ENCODE results near the gene WNK3.

DNA sequence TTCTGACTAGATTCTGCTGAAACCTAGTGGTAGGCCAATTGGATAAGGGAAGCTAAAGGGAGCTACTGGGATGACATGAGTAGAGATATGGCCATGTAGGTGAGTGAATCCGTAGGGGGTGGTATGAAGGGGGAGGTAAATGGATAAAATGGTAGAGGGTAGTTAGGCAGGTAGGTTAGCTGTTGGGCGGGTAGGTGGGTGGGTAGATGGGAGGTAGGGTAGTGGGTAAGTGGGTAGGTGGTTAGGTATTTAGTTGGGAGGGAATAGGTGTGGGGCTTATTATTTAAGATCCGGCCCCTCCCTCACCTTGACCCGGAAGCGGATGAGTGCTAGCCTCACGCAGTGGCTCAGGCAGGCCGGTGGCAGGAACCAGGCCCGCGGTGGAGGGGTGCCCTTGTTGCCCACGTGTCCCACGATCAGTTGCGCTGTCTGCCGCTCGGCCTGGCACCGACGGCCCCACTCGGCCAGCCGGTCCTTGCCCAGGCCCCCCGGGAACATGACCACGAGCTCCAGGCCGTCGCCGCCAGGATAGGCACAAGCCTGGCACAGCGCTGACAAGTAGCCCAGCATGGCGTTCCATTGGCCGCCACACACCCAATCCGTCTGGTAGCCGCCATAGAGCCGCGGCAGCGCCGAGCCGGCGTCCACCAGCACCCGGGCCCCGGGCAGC lies 175.5 kb downstream of the WNK3 start:
- no peak for TF ChIP-seq TFCP2L1 (CRISPR knock-in tag; IDR thresholded peaks at IDR 0.05)
- TF ChIP-seq RFX5 (IDR thresholded peaks at IDR 0.05) = no peak
- peak; percentile 82 for TF ChIP-seq POLR2A (IDR thresholded peaks at IDR 0.05; ENCODE audit: low read length)
- 0 out of 2 replicates have a peak, but pooled peaks have one; percentile 37 for TF ChIP-seq PBX3 (IDR thresholded peaks at IDR 0.05)
- no peak for TF ChIP-seq CEBPB (IDR thresholded peaks at IDR 0.05)
- TF ChIP-seq, protein P1, sequence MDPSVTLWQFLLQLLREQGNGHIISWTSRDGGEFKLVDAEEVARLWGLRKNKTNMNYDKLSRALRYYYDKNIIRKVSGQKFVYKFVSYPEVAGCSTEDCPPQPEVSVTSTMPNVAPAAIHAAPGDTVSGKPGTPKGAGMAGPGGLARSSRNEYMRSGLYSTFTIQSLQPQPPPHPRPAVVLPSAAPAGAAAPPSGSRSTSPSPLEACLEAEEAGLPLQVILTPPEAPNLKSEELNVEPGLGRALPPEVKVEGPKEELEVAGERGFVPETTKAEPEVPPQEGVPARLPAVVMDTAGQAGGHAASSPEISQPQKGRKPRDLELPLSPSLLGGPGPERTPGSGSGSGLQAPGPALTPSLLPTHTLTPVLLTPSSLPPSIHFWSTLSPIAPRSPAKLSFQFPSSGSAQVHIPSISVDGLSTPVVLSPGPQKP (IDR thresholded peaks at IDR 0.05; ENCODE audit: low read depth, low read length) = no peak
- peak; percentile 92 for TF ChIP-seq MAX (IDR thresholded peaks at IDR 0.05)
- TF ChIP-seq, protein P2, sequence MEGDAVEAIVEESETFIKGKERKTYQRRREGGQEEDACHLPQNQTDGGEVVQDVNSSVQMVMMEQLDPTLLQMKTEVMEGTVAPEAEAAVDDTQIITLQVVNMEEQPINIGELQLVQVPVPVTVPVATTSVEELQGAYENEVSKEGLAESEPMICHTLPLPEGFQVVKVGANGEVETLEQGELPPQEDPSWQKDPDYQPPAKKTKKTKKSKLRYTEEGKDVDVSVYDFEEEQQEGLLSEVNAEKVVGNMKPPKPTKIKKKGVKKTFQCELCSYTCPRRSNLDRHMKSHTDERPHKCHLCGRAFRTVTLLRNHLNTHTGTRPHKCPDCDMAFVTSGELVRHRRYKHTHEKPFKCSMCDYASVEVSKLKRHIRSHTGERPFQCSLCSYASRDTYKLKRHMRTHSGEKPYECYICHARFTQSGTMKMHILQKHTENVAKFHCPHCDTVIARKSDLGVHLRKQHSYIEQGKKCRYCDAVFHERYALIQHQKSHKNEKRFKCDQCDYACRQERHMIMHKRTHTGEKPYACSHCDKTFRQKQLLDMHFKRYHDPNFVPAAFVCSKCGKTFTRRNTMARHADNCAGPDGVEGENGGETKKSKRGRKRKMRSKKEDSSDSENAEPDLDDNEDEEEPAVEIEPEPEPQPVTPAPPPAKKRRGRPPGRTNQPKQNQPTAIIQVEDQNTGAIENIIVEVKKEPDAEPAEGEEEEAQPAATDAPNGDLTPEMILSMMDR (IDR thresholded peaks at IDR 0.05) = no peak
- no peak for TF ChIP-seq FOXS1 (CRISPR knock-in tag; IDR thresholded peaks at IDR 0.05)

Data from A549 (cell line).